Smooth muscle cell (in vitro differentiated cells): ENCODE results near the gene FAF2. TPM values are rescaled to one million over a fixed set of nuclear protein-coding genes. Genes with fewer than 3 reads are reported as not detected.

Experiments used
- DNase-seq: peaks from one replicate; lab custom pipeline; 2025; ENCODE audit not compliant: unreplicated experiment; lab: John Stamatoyannopoulos, UW
- H2AFZ ChIP-seq: fragments of 200-600 bp; sonication (generic); 2 replicates; pipeline ENCODE4 v1.6.0; 2016; ENCODE audit warnings: antibody characterized with exemption, low read depth, mild to moderate bottlenecking
- H3F3A ChIP-seq: fragments of 200-600 bp; sonication (generic); 2 replicates; pipeline ENCODE4 v1.6.0; 2017; ENCODE audit warnings: antibody characterized with exemption, low read depth
- H3K27ac ChIP-seq: fragments of 200-600 bp; sonication (generic); 2 replicates; pipeline ENCODE4 v1.5.1; 2016; ENCODE audit warnings: low read depth, mild to moderate bottlenecking
- H3K27me3 ChIP-seq: fragments of 200-600 bp; sonication (generic); 2 replicates; pipeline ENCODE4 v1.6.1; 2016; ENCODE audit warnings: low read depth, mild to moderate bottlenecking
- H3K36me3 ChIP-seq: fragments of 200-600 bp; sonication (generic); 2 replicates; pipeline ENCODE4 v1.5.1; 2016; ENCODE audit warnings: low read depth
- H3K4me1 ChIP-seq: fragments of 200-600 bp; sonication (generic); 2 replicates; pipeline ENCODE4 v1.5.1; 2016; ENCODE audit warnings: low read depth
- H3K4me2 ChIP-seq: fragments of 200-600 bp; sonication (generic); 2 replicates; pipeline ENCODE4 v1.6.0; 2016; ENCODE audit warnings: mild to moderate bottlenecking
- H3K4me3 ChIP-seq: fragments of 200-600 bp; sonication (generic); 2 replicates; pipeline ENCODE4 v1.5.1; 2016; ENCODE audit warnings: mild to moderate bottlenecking
- H3K79me2 ChIP-seq: fragments of 200-600 bp; sonication (generic); 2 replicates; pipeline ENCODE4 v1.6.0; 2016; ENCODE audit warnings: low read depth, mild to moderate bottlenecking
- H3K9ac ChIP-seq: fragments of 200-600 bp; sonication (generic); 2 replicates; pipeline ENCODE4 v1.6.0; 2016; ENCODE audit warnings: low read depth
- H3K9me3 ChIP-seq: fragments of 200-600 bp; sonication (generic); replicated peaks from 2 replicates; pipeline ENCODE4 v1.5.1; 2016; ENCODE audit warnings: low read depth
- H4K20me1 ChIP-seq: fragments of 200-600 bp; sonication (generic); 2 replicates; pipeline ENCODE4 v1.6.0; 2016; ENCODE audit warnings: low read depth
- WGBS: methylation state at CpG from one replicate; pipeline ENCODE4 v1.1.7; 2016; ENCODE audit warnings: low lambda C conversion rate; 5-methylcytosine and 5-hydroxymethylcytosine counted together
- polyA plus RNA-seq: library from polyadenylated mRNA; unstranded; fragments of >200 nt; fragmentation: Nextera tagmentation; extraction: Ambion mirVana; gene quantifications from 2 replicates; pipeline ENCODE4 v1.2.1, GENCODE V29; 2016
- total RNA-seq: library from RNA; depleted of rRNA; stranded (reverse); fragments of >200 nt; gene quantifications from 2 replicates; pipeline ENCODE4 v1.2.3, GENCODE V29; 2014
- TF ChIP-seq, protein P1 (sequence below): fragments of 200-600 bp; sonication (generic); IDR thresholded peaks from 2 replicates; pipeline ENCODE4 v1.5.1; 2017; ENCODE audit warnings: borderline replicate concordance, mild to moderate bottlenecking, antibody characterized with exemption; ENCODE audit not compliant: insufficient read depth, poor library complexity, severe bottlenecking

FAF2 gene
- total and polyA plus RNA-seq, 2 experiments from 2014 or later, result 38.2 to 51.3 TPM

DNA sequence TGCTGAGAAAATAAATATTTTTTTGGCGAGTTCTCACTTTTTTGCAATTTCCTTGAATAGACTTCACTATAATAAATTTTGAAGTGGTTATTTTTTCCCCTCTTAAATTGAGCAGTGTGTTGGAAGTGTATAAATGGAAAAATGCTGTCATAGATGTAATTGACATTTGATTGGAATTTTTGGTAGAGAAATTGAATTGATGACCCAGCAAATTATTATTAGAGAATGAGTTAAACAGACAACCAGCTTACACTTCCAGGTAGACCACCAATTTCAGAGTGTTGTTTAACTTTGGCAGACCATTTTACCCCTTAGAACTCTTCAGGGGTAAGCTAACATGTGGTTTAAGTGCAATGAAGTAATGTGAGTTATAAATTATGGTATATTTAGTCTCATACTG lies 1.9 kb downstream of the FAF2 start:
- no peak for DNase-seq
- Histone ChIP-seq H3K4me1 (peaks cover 11% of the 10 kb centered on the region), H3F3A (no peaks in the 10 kb centered on the region), H3K36me3 (no peaks in the 10 kb centered on the region), H4K20me1 (peaks cover 54% of the 10 kb centered on the region), H2AFZ (no peak overlapping the region), H3K27ac (peak overlapping the region; percentile 98), H3K9ac (no peak overlapping the region), H3K4me3 (peak overlapping the region; percentile 99), H3K9me3 (no peaks in the 10 kb centered on the region), H3K79me2 (peaks cover 65% of the 10 kb centered on the region), H3K27me3 (no peaks in the 10 kb centered on the region), H3K4me2 (peak overlapping the region; percentile 99)
- WGBS, result 100% methylated on average over 1 of the region's 1 CpG
- TF ChIP-seq, protein P1, sequence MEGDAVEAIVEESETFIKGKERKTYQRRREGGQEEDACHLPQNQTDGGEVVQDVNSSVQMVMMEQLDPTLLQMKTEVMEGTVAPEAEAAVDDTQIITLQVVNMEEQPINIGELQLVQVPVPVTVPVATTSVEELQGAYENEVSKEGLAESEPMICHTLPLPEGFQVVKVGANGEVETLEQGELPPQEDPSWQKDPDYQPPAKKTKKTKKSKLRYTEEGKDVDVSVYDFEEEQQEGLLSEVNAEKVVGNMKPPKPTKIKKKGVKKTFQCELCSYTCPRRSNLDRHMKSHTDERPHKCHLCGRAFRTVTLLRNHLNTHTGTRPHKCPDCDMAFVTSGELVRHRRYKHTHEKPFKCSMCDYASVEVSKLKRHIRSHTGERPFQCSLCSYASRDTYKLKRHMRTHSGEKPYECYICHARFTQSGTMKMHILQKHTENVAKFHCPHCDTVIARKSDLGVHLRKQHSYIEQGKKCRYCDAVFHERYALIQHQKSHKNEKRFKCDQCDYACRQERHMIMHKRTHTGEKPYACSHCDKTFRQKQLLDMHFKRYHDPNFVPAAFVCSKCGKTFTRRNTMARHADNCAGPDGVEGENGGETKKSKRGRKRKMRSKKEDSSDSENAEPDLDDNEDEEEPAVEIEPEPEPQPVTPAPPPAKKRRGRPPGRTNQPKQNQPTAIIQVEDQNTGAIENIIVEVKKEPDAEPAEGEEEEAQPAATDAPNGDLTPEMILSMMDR, result no peak

DNA sequence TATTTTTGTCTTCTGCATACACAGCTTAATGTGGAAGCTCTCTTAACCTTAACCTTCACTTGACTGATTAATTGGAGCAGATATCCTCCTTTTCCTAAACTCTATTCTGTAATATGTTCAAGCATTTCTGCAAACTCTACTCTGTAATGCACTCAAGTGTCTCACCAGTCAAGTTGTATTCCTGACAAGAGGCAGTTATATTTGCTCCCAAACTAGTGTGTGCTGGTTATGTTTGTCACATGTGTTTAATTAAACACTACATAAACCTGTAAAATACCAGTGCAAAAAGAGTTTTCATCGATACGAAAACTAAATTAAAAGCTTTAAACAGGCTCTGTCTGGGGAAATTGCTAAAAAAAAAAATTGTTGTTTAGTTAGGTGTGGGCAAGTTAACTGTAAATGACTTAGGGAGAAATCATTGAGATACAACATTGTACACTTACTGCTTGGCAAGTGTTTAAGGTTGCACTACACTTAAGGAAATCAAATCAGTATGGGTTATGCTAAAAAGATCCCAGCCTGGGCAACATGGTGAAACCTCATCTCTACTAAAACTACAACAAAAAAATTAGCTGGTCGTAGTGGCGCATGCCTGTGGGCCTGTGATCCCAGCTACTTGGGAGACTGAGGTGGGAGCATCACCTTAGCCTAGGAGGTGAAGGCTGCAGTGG lies 6.7 kb downstream of the FAF2 start:
- Histone ChIP-seq H3K4me3 (no peak overlapping the region), H3K9ac (no peak overlapping the region), H3K4me2 (no peak overlapping the region), H3F3A (no peaks in the 10 kb centered on the region), H4K20me1 (peaks cover 97% of the 10 kb centered on the region), H3K36me3 (no peaks in the 10 kb centered on the region), H3K4me1 (peaks cover 2% of the 10 kb centered on the region), H3K27ac (no peak overlapping the region), H2AFZ (no peak overlapping the region), H3K27me3 (no peaks in the 10 kb centered on the region), H3K9me3 (no peaks in the 10 kb centered on the region), H3K79me2 (peaks cover 96% of the 10 kb centered on the region)
- WGBS, result 99% methylated on average over 4 of the region's 4 CpGs
- TF ChIP-seq, protein P1, result no peak
- no peak for DNase-seq

DNA sequence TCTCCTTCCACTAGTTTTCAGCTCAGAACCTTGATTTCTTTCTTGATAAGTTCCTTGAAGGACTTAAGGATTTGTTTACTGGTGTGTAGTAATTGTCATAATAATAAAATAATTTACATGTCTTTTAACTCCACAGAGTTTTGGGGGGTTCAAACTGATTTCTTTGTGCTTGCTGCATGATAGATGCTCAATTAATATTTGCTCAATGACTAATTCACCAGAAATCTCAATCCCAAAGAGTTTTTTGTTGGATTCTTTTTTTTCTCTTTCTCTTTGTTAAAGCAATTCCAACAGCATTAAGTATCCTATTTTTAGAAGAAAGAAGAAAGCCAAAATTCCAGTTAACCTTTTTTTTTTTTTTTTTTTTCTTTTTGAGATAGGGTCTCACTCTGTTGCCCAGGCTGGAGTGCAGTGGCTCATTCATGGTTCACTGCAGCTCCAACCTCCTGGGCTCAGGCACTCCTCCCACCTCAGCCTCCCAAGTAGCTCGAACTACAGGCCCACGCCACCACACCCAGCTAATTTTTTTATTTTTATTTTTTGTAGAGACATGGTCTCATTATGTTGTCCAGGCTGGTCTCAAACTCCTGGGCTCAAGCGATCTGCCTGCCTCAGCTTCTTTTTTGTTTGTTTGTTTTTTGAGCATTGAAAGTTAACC lies 10.8 kb downstream of the FAF2 start:
- Histone ChIP-seq H3K27ac (no peak overlapping the region), H3K4me3 (no peak overlapping the region), H3K79me2 (peaks cover 99% of the 10 kb centered on the region), H3K9ac (no peak overlapping the region), H3K4me2 (no peak overlapping the region), H2AFZ (no peak overlapping the region), H3K4me1 (no peaks in the 10 kb centered on the region), H3K36me3 (no peaks in the 10 kb centered on the region), H3K27me3 (no peaks in the 10 kb centered on the region), H4K20me1 (peaks cover 100% of the 10 kb centered on the region), H3F3A (no peaks in the 10 kb centered on the region), H3K9me3 (no peaks in the 10 kb centered on the region)
- no peak for DNase-seq
- TF ChIP-seq, protein P1, result no peak
- 96% methylated on average over 3 of the region's 3 CpGs for WGBS
